GM12874 (cell line): ENCODE measurements around the gene LCE1D.

Experiments
- CTCF ChIP-seq: IDR thresholded peaks from 2 replicates; pipeline ENCODE4 v1.5.1; 2011; ENCODE audit warnings: low read depth, mild to moderate bottlenecking, control low read depth, low read length, moderate library complexity; ENCODE audit not compliant: insufficient read depth

The LCE1D gene

GRCh38 chr1:152796421-152796820, at the start of gene LCE1D:
LCE1D (plus strand) TSS chr1:152796721; CDS start chr1:152797795, 1,074 bp downstream.
- no peak for TF ChIP-seq CTCF

GRCh38 chr1:152747831-152748230, 48.7 kb upstream of the LCE1D start:
- no peak for TF ChIP-seq CTCF

- no peak for TF ChIP-seq CTCF
These were observed 44.3 kb upstream of the LCE1D start for GRCh38 chr1:152752225-152752624.

- no peak for TF ChIP-seq CTCF
These were observed 42.9 kb upstream of the LCE1D start for GRCh38 chr1:152753586-152753985.

GRCh38 chr1:152756872-152757271, 39.6 kb upstream of the LCE1D start:
- no peak for TF ChIP-seq CTCF

GRCh38 chr1:152757747-152758146, 38.8 kb upstream of the LCE1D start, which contains the start of gene KPRP:
KPRP (plus strand) TSS chr1:152758025; CDS start chr1:152759589, 1,564 bp downstream.
- no peak for TF ChIP-seq CTCF

GRCh38 chr1:152758636-152759035, 37.9 kb upstream of the LCE1D start:
- no peak for TF ChIP-seq CTCF
